Smooth muscle cell of the brain vasculature (primary cell): ENCODE measurements around the gene KLHL17.

Experiments
- DNase-seq: peaks from one replicate; pipeline ENCODE4 v3.0.0-alpha.2; 2012; ENCODE audit warnings: low read depth, low spot score

KLHL17 gene

GRCh38 chr1:960363-961131, at the start of gene KLHL17:
TSS of gene KLHL17 (plus strand) at chr1:960584. CDS start at chr1:960694, 110 bp downstream.
- DNase-seq: no peak

- DNase-seq: no peak
Observed at GRCh38 chr1:910881-911721, 49.3 kb upstream of the KLHL17 start.

- no peak for DNase-seq
Observed at GRCh38 chr1:911875-912739, 48.3 kb upstream of the KLHL17 start.

- DNase-seq: no peak
Observed at GRCh38 chr1:912740-913301, 47.6 kb upstream of the KLHL17 start.

- no peak for DNase-seq
Observed at GRCh38 chr1:913491-914130, 46.8 kb upstream of the KLHL17 start.

GRCh38 chr1:914131-914890, 46.1 kb upstream of the KLHL17 start:
- DNase-seq: no peak

- no peak for DNase-seq
Observed at GRCh38 chr1:914891-915280, 45.5 kb upstream of the KLHL17 start.

GRCh38 chr1:915295-916172, 44.9 kb upstream of the KLHL17 start:
- DNase-seq: no peak

- no peak for DNase-seq
Observed at GRCh38 chr1:916173-917075, 44.0 kb upstream of the KLHL17 start.

GRCh38 chr1:917076-917459, 43.3 kb upstream of the KLHL17 start:
- DNase-seq: no peak

GRCh38 chr1:917466-918091, 42.8 kb upstream of the KLHL17 start:
- DNase-seq: no peak

- DNase-seq: no peak
Observed at GRCh38 chr1:918353-918752, 42.0 kb upstream of the KLHL17 start.

- DNase-seq: no peak
Observed at GRCh38 chr1:918843-919242, 41.5 kb upstream of the KLHL17 start.

GRCh38 chr1:919271-919872, 41.0 kb upstream of the KLHL17 start:
- DNase-seq: no peak

GRCh38 chr1:920010-920409, 40.4 kb upstream of the KLHL17 start:
- DNase-seq: no peak

GRCh38 chr1:920521-920920, 39.9 kb upstream of the KLHL17 start:
- no peak for DNase-seq

GRCh38 chr1:921011-921837, 39.2 kb upstream of the KLHL17 start:
- no peak for DNase-seq
